Ishikawa (cell line): ENCODE data around the gene DEK.

Experiments
- CEBPB ChIP-seq: IDR thresholded peaks from 2 replicates; pipeline ENCODE4 v1.6.1; 2012
- CREB1 ChIP-seq: IDR thresholded peaks from 2 replicates; pipeline ENCODE4 v1.6.1; 2012; ENCODE audit warnings: low read depth
- EGR1 ChIP-seq: IDR thresholded peaks from 2 replicates; pipeline ENCODE4 v1.6.1; 2012
- EP300 ChIP-seq: IDR thresholded peaks from 2 replicates; pipeline ENCODE4 v1.6.1; 2012; ENCODE audit warnings: borderline replicate concordance
- FOXM1 ChIP-seq: IDR thresholded peaks from 2 replicates; pipeline ENCODE4 v1.6.1; 2012; ENCODE audit warnings: low read depth, borderline replicate concordance
- MAX ChIP-seq: IDR thresholded peaks from 2 replicates; pipeline ENCODE4 v1.6.1; 2012
- NFIC ChIP-seq: IDR thresholded peaks from 2 replicates; pipeline ENCODE4 v1.6.1; 2012
- RAD21 ChIP-seq: IDR thresholded peaks from 2 replicates; pipeline ENCODE4 v1.6.1; 2012; ENCODE audit warnings: low read depth
- TAF1 ChIP-seq: IDR thresholded peaks from 2 replicates; pipeline ENCODE4 v1.6.1; 2012; ENCODE audit warnings: low read depth, mild to moderate bottlenecking
- TCF12 ChIP-seq: IDR thresholded peaks from 2 replicates; pipeline ENCODE4 v1.6.1; 2012; ENCODE audit warnings: low read depth
- TEAD4 ChIP-seq: IDR thresholded peaks from 2 replicates; pipeline ENCODE4 v1.6.1; 2012
- USF1 ChIP-seq: IDR thresholded peaks from 2 replicates; pipeline ENCODE4 v1.6.1; 2012
- YY1 ChIP-seq: IDR thresholded peaks from 2 replicates; pipeline ENCODE4 v1.6.1; 2012; ENCODE audit warnings: low read depth
- ZBTB7A ChIP-seq: IDR thresholded peaks from 2 replicates; pipeline ENCODE4 v1.6.1; 2012; ENCODE audit warnings: low read depth
- TF ChIP-seq, protein P1 (sequence below): IDR thresholded peaks from 2 replicates; pipeline ENCODE4 v1.6.1; 2012; ENCODE audit warnings: low read depth, mild to moderate bottlenecking

Gene DEK

DNA sequence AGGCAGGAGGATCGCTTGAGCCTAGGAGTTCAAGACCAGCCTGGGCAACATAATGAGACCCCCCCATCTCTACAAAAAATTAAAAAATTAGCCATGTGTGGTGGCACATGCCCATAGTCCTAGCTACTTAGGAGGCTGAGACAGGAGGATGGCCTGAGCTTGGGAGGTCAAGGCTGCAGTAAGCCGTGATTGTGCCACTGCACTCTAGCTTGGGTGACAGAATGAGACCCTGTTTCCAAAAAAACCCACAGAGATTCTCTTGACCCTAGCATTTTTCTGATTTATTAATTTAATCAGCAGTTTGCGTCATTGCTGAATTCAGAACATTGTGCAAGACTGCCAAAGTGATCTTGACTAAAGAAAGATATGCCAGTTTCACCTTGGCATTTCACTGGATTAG, 72.3 kb downstream of the DEK start:
- no peak for TF ChIP-seq ZBTB7A
- no peak for TF ChIP-seq MAX
- no peak for TF ChIP-seq YY1
- no peak for TF ChIP-seq NFIC
- TF ChIP-seq TAF1, result no peak
- TF ChIP-seq EP300, result no peak
- TF ChIP-seq USF1, result no peak
- no peak for TF ChIP-seq FOXM1
- TF ChIP-seq CEBPB, result no peak
- TF ChIP-seq TCF12, result no peak
- no peak for TF ChIP-seq CREB1
- no peak for TF ChIP-seq EGR1

DNA sequence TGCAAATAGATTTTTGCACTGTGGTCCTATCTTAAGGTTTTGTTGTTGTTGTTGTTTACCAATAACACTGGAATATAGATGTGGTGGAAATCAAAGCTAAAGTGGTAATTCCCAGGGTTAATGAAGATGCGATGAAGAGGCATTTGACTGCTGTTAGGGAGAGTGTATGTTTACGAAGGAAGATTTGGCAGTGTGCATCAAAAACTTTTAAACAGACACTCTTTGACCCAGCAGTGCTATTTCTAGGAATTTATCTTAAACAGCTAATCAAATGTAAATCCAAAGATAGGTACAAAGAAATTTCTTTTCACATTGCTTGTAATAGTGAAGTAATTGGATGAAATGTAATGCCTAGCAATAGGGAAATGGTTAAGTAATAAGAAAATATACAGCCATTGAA, 75.1 kb downstream of the DEK start:
- TF ChIP-seq TAF1 (no peak), EGR1 (no peak), TEAD4 (no peak), FOXM1 (no peak)

- TF ChIP-seq CEBPB (no peak), YY1 (no peak), FOXM1 (no peak), TCF12 (no peak), USF1 (no peak)
These were observed 76.6 kb downstream of the DEK start for GRCh38 chr6:18187701-18188100.

DNA sequence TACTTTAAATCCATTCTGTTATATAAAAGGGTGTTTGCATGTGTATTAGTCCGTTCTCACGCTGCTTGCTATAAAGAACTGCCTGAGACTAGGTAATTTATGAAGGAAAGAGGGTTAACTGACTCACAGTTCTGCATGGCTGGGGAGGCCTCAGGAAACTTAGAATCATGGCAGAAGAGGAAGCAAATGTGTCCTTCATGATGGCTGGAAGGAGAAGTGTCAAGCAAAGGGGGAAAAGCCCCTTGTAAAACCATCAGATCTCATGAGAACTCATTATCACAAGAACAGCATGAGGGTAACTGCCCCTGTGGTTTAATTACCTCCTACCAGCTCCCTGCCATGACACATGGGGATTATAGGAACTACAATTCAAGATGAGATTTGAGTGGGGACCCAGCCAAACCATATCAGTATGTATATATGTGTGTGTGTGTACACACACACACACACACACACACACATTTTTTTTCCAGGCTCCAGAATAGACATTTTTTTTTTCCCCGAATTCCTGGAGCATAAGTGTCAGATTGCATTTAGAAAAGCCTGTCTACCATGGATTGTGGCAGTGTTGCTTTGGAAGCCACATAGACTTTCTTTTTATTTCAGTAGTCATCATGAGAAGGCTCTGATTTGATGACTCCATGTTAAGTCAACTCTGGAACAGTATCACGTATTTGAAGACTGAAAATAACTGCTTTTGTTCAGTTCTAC, 77.6 kb downstream of the DEK start:
- TF ChIP-seq, protein P1, sequence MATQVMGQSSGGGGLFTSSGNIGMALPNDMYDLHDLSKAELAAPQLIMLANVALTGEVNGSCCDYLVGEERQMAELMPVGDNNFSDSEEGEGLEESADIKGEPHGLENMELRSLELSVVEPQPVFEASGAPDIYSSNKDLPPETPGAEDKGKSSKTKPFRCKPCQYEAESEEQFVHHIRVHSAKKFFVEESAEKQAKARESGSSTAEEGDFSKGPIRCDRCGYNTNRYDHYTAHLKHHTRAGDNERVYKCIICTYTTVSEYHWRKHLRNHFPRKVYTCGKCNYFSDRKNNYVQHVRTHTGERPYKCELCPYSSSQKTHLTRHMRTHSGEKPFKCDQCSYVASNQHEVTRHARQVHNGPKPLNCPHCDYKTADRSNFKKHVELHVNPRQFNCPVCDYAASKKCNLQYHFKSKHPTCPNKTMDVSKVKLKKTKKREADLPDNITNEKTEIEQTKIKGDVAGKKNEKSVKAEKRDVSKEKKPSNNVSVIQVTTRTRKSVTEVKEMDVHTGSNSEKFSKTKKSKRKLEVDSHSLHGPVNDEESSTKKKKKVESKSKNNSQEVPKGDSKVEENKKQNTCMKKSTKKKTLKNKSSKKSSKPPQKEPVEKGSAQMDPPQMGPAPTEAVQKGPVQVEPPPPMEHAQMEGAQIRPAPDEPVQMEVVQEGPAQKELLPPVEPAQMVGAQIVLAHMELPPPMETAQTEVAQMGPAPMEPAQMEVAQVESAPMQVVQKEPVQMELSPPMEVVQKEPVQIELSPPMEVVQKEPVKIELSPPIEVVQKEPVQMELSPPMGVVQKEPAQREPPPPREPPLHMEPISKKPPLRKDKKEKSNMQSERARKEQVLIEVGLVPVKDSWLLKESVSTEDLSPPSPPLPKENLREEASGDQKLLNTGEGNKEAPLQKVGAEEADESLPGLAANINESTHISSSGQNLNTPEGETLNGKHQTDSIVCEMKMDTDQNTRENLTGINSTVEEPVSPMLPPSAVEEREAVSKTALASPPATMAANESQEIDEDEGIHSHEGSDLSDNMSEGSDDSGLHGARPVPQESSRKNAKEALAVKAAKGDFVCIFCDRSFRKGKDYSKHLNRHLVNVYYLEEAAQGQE, result no peak
- TF ChIP-seq TCF12 (no peak), CREB1 (no peak), TEAD4 (no peak), MAX (no peak), NFIC (no peak), CEBPB (no peak), YY1 (no peak), RAD21 (no peak), EGR1 (no peak), USF1 (no peak), TAF1 (no peak), EP300 (no peak), ZBTB7A (no peak), FOXM1 (no peak)

DNA sequence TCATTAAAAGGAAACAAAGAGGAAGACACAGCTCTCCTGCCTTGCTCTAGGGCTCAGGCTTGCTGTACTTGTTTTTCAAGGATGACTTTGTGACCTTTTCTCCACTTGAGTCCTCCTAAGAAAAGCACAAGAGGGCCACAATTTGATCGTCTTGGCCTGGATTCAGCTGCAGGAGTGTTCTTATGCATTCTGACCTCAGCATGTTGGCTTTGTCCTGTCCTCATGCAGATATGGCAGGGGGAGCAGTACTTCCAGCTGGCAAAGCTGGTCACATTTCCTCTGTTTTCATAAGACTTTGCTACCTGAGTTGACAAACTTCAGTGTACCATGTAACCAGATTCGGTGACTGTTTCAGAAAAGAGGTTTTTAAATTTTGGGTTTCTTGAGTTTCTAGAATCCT, 78.3 kb downstream of the DEK start:
- TF ChIP-seq YY1 (no peak), ZBTB7A (no peak), NFIC (no peak), CREB1 (no peak), FOXM1 (no peak), TAF1 (no peak), TCF12 (no peak), EP300 (no peak)
- TF ChIP-seq, protein P1, result no peak

DNA sequence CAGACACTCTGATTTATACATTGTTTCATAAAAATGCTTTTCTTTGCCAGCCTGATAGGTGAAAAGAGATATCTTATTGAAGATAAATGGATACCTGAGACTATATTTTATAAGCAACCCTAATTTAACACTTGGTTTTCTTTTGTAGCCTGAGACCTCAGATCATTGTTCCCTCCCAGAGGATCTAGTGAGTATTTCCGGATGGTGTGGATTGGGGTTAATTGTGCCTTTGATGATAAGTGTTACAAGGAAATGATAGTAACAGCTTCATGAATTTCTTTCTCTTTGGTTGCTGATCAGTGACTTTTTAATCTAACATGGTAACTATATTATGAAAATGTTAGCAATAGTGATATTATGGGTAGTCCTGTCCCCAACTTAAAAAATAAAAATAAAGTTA, 78.7 kb downstream of the DEK start:
- TF ChIP-seq MAX, result no peak
- no peak for TF ChIP-seq ZBTB7A
- no peak for TF ChIP-seq FOXM1
- no peak for TF ChIP-seq NFIC
- no peak for TF ChIP-seq CEBPB
- TF ChIP-seq YY1, result no peak
- no peak for TF ChIP-seq USF1
- TF ChIP-seq CREB1, result no peak
- no peak for TF ChIP-seq TEAD4
